ENCODE results near the gene TRAF1. TPM values are rescaled to one million over a fixed set of nuclear protein-coding genes. Genes with fewer than 3 reads are reported as not detected.

TRAF1 gene
- total RNA-seq, 8 experiments from 2014 or later, result 0.54 to 3.4 (median 1.6) TPM

DNA sequence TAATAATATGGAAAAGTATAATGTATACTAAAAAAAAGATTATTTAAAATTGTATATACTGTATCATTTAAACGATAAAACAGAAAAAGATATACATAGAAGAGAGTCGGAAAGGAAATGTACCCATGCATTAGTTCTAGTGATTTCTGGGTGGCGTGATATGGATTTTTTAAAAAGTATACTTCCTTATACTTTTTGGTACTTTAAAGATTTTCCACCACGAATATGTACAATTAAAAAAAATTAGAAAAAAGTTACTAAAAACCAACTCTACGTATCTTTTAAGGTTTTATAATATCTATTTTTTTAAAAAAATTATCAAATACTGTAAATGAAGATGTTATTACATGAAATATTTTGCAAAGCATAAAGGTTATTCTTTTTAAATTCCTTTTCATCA is 61.9 kb downstream of the TRAF1 start:
- Histone ChIP-seq H3K27ac (no peak overlapping the region), H3K4me1 (replicated peaks in 1 of 2) (peaks cover 16 to 25% of the 10 kb centered on the region in 2 donors), H3K4me3 (no peak overlapping the region)
- ATAC-seq (replicated peaks in 6 of 8), result no peak
- 82 to 97% (median 94%) methylated on average over 1 to 5 of the region's 5 CpGs for WGBS, 10 experiments
- in situ Hi-C loops (cut with MboI; ENCODE audit: low pct_unique_long_range_greater_than_20kb in 2 of 9, low sequenced_read_pairs in 9 of 9, unreplicated experiment in 9 of 9), result no loop called here

GRCh38 chr9:120863833-120864232 is 62.8 kb downstream of the TRAF1 start:
- in situ Hi-C loops (cut with MboI; ENCODE audit: low pct_unique_long_range_greater_than_20kb in 2 of 9, low sequenced_read_pairs in 9 of 9, unreplicated experiment in 9 of 9), result no loop called here
- ATAC-seq (replicated peaks in 6 of 8), result no peak
- 89 to 100% (median 100%) methylated on average over 1 to 5 of the region's 7 CpGs; no CpG with 5 or more reads in 7 of the 10 experiments for WGBS, 10 experiments

GRCh38 chr9:120862452-120862851 is 64.1 kb downstream of the TRAF1 start:
- in situ Hi-C loops (cut with MboI; ENCODE audit: low pct_unique_long_range_greater_than_20kb in 2 of 9, low sequenced_read_pairs in 9 of 9, unreplicated experiment in 9 of 9), result no loop called here
- ATAC-seq (replicated peaks in 6 of 8), result no peak
- Histone ChIP-seq H3K4me1 (replicated peaks in 1 of 2) (peaks cover 8 to 18% of the 10 kb centered on the region in 2 donors), H3K27ac (no peak overlapping the region), H3K4me3 (no peak overlapping the region)
- WGBS, 10 experiments, result 50 to 100% (median 93%) methylated on average over 1 to 7 of the region's 12 CpGs; no CpG with 5 or more reads in 5 of the 10 experiments

More at GRCh38 chr9:120863833-120864232, 62.8 kb downstream of the TRAF1 start:
- Histone ChIP-seq H3K4me3 (no peak overlapping the region), H3K27ac (no peak overlapping the region), H3K4me1 (replicated peaks in 1 of 2) (peaks cover 12 to 25% of the 10 kb centered on the region in 2 donors)

DNA sequence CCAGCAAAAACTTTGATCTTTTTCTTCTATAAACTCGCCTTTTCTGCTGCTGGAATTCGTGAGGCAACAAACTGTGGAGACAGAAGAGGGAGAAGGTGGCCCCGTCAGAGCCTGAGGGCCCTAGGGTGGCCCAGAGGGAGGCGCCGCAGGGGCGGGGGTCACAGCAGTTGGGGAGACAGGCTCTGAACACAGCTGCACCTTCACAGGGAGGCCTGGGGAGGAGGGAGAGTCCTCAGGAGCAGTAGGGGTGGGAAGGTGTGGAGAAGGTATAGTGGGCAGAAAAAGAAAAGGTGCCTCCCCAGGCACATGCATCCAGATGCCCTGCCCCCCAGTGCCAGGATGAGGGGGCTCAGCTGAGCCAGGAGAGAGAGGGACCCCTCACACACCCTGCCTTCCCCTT is 64.7 kb downstream of the TRAF1 start:
- 75 to 100% (median 100%) methylated on average over 1 to 2 of the region's 6 CpGs; no CpG with 5 or more reads in 7 of the 10 experiments for WGBS, 10 experiments
- in situ Hi-C loops (cut with MboI; ENCODE audit: low pct_unique_long_range_greater_than_20kb in 2 of 9, low sequenced_read_pairs in 9 of 9, unreplicated experiment in 9 of 9), result no loop called here
- H3K4me3 ChIP-seq, result no peak overlapping the region
- peaks cover 8 to 18% of the 10 kb centered on the region in 2 donors for H3K4me1 ChIP-seq (replicated peaks in 1 of 2)
- ATAC-seq (replicated peaks in 6 of 8), result no peak
- no peak overlapping the region for H3K27ac ChIP-seq

DNA sequence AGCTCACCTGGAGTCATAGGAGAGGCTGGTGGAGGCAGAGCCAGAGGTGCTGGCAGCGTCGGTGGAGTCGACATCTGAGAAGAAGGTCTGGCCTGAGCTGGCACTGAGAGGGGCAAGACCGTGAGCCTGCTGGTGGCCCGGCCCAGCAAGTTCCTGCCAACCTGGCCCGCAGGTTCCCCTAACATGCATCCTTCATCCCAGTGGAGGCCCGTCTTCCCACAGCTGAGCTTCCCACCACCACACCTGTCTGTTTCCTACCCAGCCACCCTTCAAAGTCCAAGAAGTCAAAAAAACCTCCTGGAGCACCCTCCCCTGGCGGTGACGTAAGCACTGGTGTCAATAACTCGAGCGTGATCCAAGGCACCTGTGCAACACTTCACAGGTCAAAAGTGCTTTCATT is 66.5 kb downstream of the TRAF1 start:
- Histone ChIP-seq H3K4me1 (replicated peaks in 1 of 2) (peaks cover under 1 to 16% of the 10 kb centered on the region in 2 donors), H3K27ac (peak overlapping the region in 1 of 2 donors; percentile 56), H3K4me3 (no peak overlapping the region)
- ATAC-seq (replicated peaks in 6 of 8), result no peak
- WGBS, 10 experiments, result 79 to 100% (median 92%) methylated on average over 1 to 7 of the region's 11 CpGs; no CpG with 5 or more reads in 5 of the 10 experiments
- in situ Hi-C loops (cut with MboI; ENCODE audit: low pct_unique_long_range_greater_than_20kb in 2 of 9, low sequenced_read_pairs in 9 of 9, unreplicated experiment in 9 of 9), result no loop called here

- WGBS, 10 experiments, result 73 to 100% (median 89%) methylated on average over 1 to 6 of the region's 6 CpGs; no CpG with 5 or more reads in 4 of the 10 experiments
- no peak for ATAC-seq (replicated peaks in 6 of 8)
- Histone ChIP-seq H3K4me1 (replicated peaks in 1 of 2) (peaks cover 0 to 11% of the 10 kb centered on the region in 2 donors), H3K27ac (peak overlapping the region in 1 of 2 donors; percentile 56), H3K4me3 (no peak overlapping the region)
- in situ Hi-C loops (cut with MboI; ENCODE audit: low pct_unique_long_range_greater_than_20kb in 2 of 9, low sequenced_read_pairs in 9 of 9, unreplicated experiment in 9 of 9), result no loop called here
These were observed 67.2 kb downstream of the TRAF1 start for GRCh38 chr9:120859361-120859760.

DNA sequence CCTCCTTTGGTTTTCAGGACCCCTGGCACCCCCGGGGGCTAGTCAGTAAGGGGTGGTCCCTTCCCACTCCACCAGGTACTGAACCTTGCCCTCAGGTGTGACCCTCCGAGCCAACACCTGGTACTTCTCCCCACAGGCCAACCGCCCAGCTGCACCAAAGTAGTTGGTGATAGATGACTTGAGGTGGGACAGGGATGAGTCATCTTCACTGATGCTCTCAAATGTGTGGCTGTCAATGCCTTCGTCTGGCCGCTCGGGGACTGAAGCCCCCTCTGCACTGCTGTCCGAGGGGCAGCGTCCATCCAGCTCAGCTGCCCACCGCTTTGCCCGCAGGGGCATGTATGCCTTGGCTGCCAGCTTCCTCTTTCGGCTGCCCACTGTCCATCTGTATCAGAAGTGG is 68.7 kb downstream of the TRAF1 start:
- H3K27ac ChIP-seq, result peak overlapping the region in 1 of 2 donors; percentile 13
- WGBS, 10 experiments, result 80 to 100% (median 98%) methylated on average over 1 to 7 of the region's 11 CpGs; no CpG with 5 or more reads in 6 of the 10 experiments
- in situ Hi-C loops (cut with MboI; ENCODE audit: low pct_unique_long_range_greater_than_20kb in 2 of 9, low sequenced_read_pairs in 9 of 9, unreplicated experiment in 9 of 9), result no loop called here

GRCh38 chr9:120857481-120857880 is 69.1 kb downstream of the TRAF1 start:
- 40 to 100% (median 80%) methylated on average over 1 to 2 of the region's 7 CpGs; no CpG with 5 or more reads in 5 of the 10 experiments for WGBS, 10 experiments
- in situ Hi-C loops (cut with MboI; ENCODE audit: low pct_unique_long_range_greater_than_20kb in 2 of 9, low sequenced_read_pairs in 9 of 9, unreplicated experiment in 9 of 9), result no loop called here
- Histone ChIP-seq H3K27ac (peak overlapping the region in 1 of 2 donors; percentile 13), H3K4me1 (replicated peaks in 1 of 2) (peaks cover 0 to 13% of the 10 kb centered on the region in 2 donors), H3K4me3 (no peak overlapping the region)
- ATAC-seq (replicated peaks in 6 of 8), result peak in 2 of 8 experiments; percentile 6 to 19

More for the DNA sequence above, 68.7 kb downstream of the TRAF1 start:
- H3K4me3 ChIP-seq, result no peak overlapping the region
- peak in 2 of 8 experiments; percentile 8 for ATAC-seq (replicated peaks in 6 of 8)
- H3K4me1 ChIP-seq (replicated peaks in 1 of 2), result peaks cover 0 to 11% of the 10 kb centered on the region in 2 donors

- no peak for ATAC-seq (replicated peaks in 6 of 8)
- Histone ChIP-seq H3K4me3 (no peak overlapping the region), H3K4me1 (replicated peaks in 1 of 2) (peaks cover 4 to 20% of the 10 kb centered on the region in 2 donors), H3K27ac (no peak overlapping the region)
- in situ Hi-C loops (cut with MboI; ENCODE audit: low pct_unique_long_range_greater_than_20kb in 2 of 9, low sequenced_read_pairs in 9 of 9, unreplicated experiment in 9 of 9), result no loop called here
- WGBS, 10 experiments, result 93 to 100% methylated on average over 1 to 3 of the region's 4 CpGs; no CpG with 5 or more reads in 8 of the 10 experiments
These were observed 69.9 kb downstream of the TRAF1 start for GRCh38 chr9:120856700-120857099.

GRCh38 chr9:120855827-120856670 is 70.5 kb downstream of the TRAF1 start:
- in situ Hi-C loops (cut with MboI; ENCODE audit: low pct_unique_long_range_greater_than_20kb in 2 of 9, low sequenced_read_pairs in 9 of 9, unreplicated experiment in 9 of 9), result no loop called here
- H3K27ac ChIP-seq, result peak overlapping the region in 1 of 2 donors; percentile 25
- WGBS, 10 experiments, result 84 to 100% (median 94%) methylated on average over 1 to 6 of the region's 7 CpGs; no CpG with 5 or more reads in 4 of the 10 experiments
- peaks cover 6 to 20% of the 10 kb centered on the region in 2 donors for H3K4me1 ChIP-seq (replicated peaks in 1 of 2)
- no peak overlapping the region for H3K4me3 ChIP-seq
- ATAC-seq (replicated peaks in 6 of 8), result peak in 2 of 8 experiments; percentile 31 to 35

DNA sequence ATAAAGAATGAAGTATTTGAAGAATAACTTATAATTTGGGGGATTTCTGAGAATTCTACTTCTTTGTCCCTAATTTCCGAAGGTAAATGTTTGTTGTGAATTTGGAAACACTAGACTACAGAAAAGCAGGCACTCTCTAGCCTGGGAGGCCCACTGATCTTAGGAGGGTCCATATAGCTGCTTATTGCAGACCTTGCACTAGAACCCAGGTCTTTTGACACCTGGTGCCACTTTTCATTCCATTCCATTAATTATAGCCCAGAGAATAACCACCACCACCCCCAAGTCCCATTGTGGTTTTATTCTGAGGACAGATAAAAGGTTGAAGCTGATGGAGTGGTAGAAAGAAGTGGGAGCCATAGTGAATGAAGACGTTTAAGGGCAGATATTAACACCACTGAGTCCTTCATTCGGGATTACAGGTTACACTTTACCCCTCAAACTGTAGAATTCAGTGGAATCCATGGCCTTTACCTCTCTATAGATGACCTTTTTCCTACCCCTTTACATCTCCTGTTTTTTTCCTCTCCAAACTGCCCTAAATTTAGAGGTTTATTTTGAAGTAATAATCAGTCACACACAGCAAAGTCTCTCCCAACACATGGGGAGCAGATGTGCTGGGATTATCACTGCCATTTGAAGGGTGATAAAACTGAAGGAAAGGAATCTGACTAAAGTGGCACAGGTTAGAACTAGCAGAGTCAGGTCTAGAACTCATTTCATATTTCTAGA is 71.8 kb downstream of the TRAF1 start:
- no peak overlapping the region for H3K27ac ChIP-seq
- H3K4me3 ChIP-seq, result no peak overlapping the region
- 50 to 100% (median 88%) methylated on average over 1 to 3 of the region's 3 CpGs; no CpG with 5 or more reads in 2 of the 10 experiments for WGBS, 10 experiments
- in situ Hi-C loops (cut with MboI; ENCODE audit: low pct_unique_long_range_greater_than_20kb in 2 of 9, low sequenced_read_pairs in 9 of 9, unreplicated experiment in 9 of 9), result no loop called here
- no peak for ATAC-seq (replicated peaks in 6 of 8)
- H3K4me1 ChIP-seq (replicated peaks in 1 of 2), result peaks cover 6 to 20% of the 10 kb centered on the region in 2 donors

DNA sequence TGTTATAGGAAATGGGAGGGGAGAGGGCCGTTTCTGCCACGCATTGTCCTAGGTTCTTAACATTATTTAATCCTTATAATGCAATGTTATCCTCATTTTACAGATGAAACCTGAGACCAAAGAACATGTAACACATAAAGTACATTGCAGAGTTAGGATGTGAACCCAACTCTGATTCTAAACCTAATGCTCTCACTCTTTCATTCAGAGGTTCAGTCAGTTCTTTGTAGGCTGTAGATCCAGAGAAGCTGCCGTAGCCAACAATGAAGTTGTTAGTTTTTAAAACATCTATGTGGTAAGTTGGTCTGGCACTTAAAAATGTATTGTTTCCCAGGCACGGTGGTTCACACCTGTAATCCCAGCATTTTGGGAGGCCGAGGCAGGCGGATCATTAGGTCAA is 73.4 kb downstream of the TRAF1 start:
- Histone ChIP-seq H3K4me3 (no peak overlapping the region), H3K27ac (no peak overlapping the region), H3K4me1 (replicated peaks in 1 of 2) (peaks cover 6 to 20% of the 10 kb centered on the region in 2 donors)
- in situ Hi-C loops (cut with MboI; ENCODE audit: low pct_unique_long_range_greater_than_20kb in 2 of 9, low sequenced_read_pairs in 9 of 9, unreplicated experiment in 9 of 9), result no loop called here
- 65 to 100% (median 90%) methylated on average over 2 to 6 of the region's 6 CpGs; no CpG with 5 or more reads in 1 of the 10 experiments for WGBS, 10 experiments
- ATAC-seq (replicated peaks in 6 of 8), result no peak
